Measurements from ENCODE around the gene WNT9B. TPM values are rescaled to one million over a fixed set of nuclear protein-coding genes. Genes with fewer than 3 reads are reported as not detected.

WNT9B gene
- total and polyA plus RNA-seq, 2 of the 13 experiments (the other 11 are each of a cell fraction or from before 2014, with no cell fraction given): not detected

DNA sequence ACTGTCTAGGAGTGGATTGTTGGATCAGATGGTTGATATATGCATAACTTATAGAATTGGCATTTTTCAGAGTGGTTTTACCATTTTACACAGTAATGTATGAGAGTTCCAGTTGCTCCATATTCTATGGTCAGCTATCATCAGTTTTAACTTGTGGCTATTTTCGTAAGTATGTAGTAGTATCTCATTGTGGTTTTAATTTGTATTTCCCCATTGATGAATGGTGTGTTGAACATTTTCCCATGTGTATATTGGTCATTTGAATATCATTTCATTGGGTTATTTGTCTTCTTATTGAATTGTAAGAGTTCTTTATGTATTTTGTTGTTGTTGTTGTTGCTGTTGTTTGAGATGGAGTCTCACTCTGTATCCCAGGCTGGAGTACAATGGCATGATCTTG is 6.2 kb downstream of the WNT9B start:
- no peak overlapping the region for H3K4me3 ChIP-seq (replicated peaks in 1 of 3; ENCODE audit: insufficient read depth in 1 of 3, low read depth in 2 of 3, low read length in 3 of 3)
- WGBS (ENCODE audit: low lambda C conversion rate): 92% methylated on average over 1 of the region's 1 CpG
- TF ChIP-seq GZF1 (CRISPR knock-in tag; IDR thresholded peaks at IDR 0.05) (no peak), ZNF251 (CRISPR knock-in tag; IDR thresholded peaks at IDR 0.05) (no peak), ZNF3 (CRISPR knock-in tag; IDR thresholded peaks at IDR 0.05) (no peak), ZSCAN25 (CRISPR knock-in tag; IDR thresholded peaks at IDR 0.05) (no peak), JUNB (CRISPR knock-in tag; IDR thresholded peaks at IDR 0.05; ENCODE audit: borderline replicate concordance) (no peak), KMT2A (CRISPR knock-in tag; IDR thresholded peaks at IDR 0.05) (no peak), ZNF737 (CRISPR knock-in tag; IDR thresholded peaks at IDR 0.05; ENCODE audit: borderline replicate concordance) (no peak), SIN3A (IDR thresholded peaks at IDR 0.05; ENCODE audit: borderline replicate concordance, low read depth, low read length) (no peak), MATR3 (CRISPR knock-in tag; IDR thresholded peaks at IDR 0.05) (no peak), ZNF790 (CRISPR knock-in tag; IDR thresholded peaks at IDR 0.05; ENCODE audit: borderline replicate concordance) (no peak), ZNF382 (CRISPR knock-in tag; IDR thresholded peaks at IDR 0.05; ENCODE audit: borderline replicate concordance) (no peak), ZSCAN31 (CRISPR knock-in tag; IDR thresholded peaks at IDR 0.05; ENCODE audit: low read depth) (no peak), ZNF775 (CRISPR knock-in tag; IDR thresholded peaks at IDR 0.05; ENCODE audit: borderline replicate concordance) (no peak), ZNF652 (CRISPR knock-in tag; IDR thresholded peaks at IDR 0.05; ENCODE audit: borderline replicate concordance, low read depth) (no peak), BORCS8-MEF2B (CRISPR knock-in tag; IDR thresholded peaks at IDR 0.05) (no peak), ZNF766 (CRISPR knock-in tag; IDR thresholded peaks at IDR 0.05; ENCODE audit: borderline replicate concordance) (no peak)
- TF ChIP-seq, protein P1, sequence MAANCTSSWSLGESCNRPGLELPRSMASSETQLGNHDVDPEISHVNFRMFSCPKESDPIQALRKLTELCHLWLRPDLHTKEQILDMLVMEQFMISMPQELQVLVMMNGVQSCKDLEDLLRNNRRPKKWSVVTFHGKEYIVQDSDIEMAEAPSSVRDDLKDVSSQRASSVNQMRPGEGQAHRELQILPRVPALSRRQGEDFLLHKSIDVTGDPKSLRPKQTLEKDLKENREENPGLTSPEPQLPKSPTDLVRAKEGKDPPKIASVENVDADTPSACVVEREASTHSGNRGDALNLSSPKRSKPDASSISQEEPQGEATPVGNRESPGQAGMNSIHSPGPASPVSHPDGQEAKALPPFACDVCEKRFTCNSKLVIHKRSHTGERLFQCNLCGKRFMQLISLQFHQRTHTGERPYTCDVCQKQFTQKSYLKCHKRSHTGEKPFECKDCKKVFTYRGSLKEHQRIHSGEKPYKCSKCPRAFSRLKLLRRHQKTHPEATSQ (CRISPR knock-in tag; IDR thresholded peaks at IDR 0.05; ENCODE audit: borderline replicate concordance): no peak
- TF ChIP-seq, protein P2, sequence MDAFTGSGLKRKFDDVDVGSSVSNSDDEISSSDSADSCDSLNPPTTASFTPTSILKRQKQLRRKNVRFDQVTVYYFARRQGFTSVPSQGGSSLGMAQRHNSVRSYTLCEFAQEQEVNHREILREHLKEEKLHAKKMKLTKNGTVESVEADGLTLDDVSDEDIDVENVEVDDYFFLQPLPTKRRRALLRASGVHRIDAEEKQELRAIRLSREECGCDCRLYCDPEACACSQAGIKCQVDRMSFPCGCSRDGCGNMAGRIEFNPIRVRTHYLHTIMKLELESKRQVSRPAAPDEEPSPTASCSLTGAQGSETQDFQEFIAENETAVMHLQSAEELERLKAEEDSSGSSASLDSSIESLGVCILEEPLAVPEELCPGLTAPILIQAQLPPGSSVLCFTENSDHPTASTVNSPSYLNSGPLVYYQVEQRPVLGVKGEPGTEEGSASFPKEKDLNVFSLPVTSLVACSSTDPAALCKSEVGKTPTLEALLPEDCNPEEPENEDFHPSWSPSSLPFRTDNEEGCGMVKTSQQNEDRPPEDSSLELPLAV (CRISPR knock-in tag; conservative IDR thresholded peaks at IDR 0.05; ENCODE audit: low read depth): no peak
- FAIRE-seq (no peak), DNase-seq (ENCODE audit: low spot score) (no peak), ATAC-seq (no peak)
- no peaks in the 10 kb centered on the region for H3K9me3 ChIP-seq (ENCODE audit: low read length)
- CTCF ChIA-PET (ENCODE audit: low intra/inter-chr PET ratio, low total read pairs): no interaction called here
- in situ Hi-C loops (cut with HindIII; ENCODE audit: extremely low pct_ligation_motif_present, low pct_unique_long_range_greater_than_20kb): no loop called here
- H2AFZ ChIP-seq (ENCODE audit: low read length): no peak overlapping the region
- H3K27ac ChIP-seq (ENCODE audit: extremely low read length, insufficient read depth, low read length): no peak overlapping the region
- intact Hi-C loops (cut with micrococcal nuclease; ENCODE audit: unreplicated experiment): no loop called here
- no peaks in the 10 kb centered on the region for H3K36me3 ChIP-seq (replicated peaks in 1 of 2; ENCODE audit: control insufficient read depth in 1 of 2, insufficient read depth in 2 of 2, low read length in 2 of 2)
- BruUV-seq (replicated peaks): no TSS peak
- H3K27me3 ChIP-seq (ENCODE audit: control insufficient read depth in 1 of 2, insufficient read depth in 2 of 2, low read length in 2 of 2): peaks cover 1 to 26% of the 10 kb centered on the region in 2 experiments; a peak in 4 of 5 replicates
- H3K9ac ChIP-seq (ENCODE audit: insufficient read depth, low read depth, low read length): no peak overlapping the region
- H3K4me2 ChIP-seq (ENCODE audit: low read depth, low read length): no peak overlapping the region
- POLR2A ChIA-PET: no interaction called here
- H3K4me1 ChIP-seq (ENCODE audit: insufficient read depth, low read length): peaks cover 3% of the 10 kb centered on the region
- no peaks in the 10 kb centered on the region for H4K20me1 ChIP-seq (ENCODE audit: insufficient read depth, low read length)
- H3K79me2 ChIP-seq (ENCODE audit: insufficient read depth, low read length): no peaks in the 10 kb centered on the region
